GM10266 (cell line): ENCODE data around the gene COL24A1.
"Not testable (repeated sequence)": the region's sequence is repeated elsewhere in the genome, so short reads cannot be mapped to it uniquely, and the experiment has no call there.

Experiments
- DNase-seq: peaks from one replicate; pipeline ENCODE4 v3.0.0; 2012; ENCODE audit errors: extremely low spot score
- CTCF ChIP-seq: IDR thresholded peaks from 2 replicates; pipeline ENCODE4 v1.5.1; 2012; ENCODE audit warnings: mild to moderate bottlenecking, low read depth; ENCODE audit not compliant: control insufficient read depth, insufficient read depth; ENCODE audit errors: missing control alignments

COL24A1 gene

GRCh38 chr1:86138746-86139145 lies 17.8 kb downstream of the COL24A1 start:
- no peak for TF ChIP-seq CTCF

GRCh38 chr1:86137436-86137835 lies 19.1 kb downstream of the COL24A1 start:
- no peak for TF ChIP-seq CTCF
- no peak for DNase-seq

More at GRCh38 chr1:86138746-86139145, 17.8 kb downstream of the COL24A1 start:
- no peak for DNase-seq

- no peak for DNase-seq
- TF ChIP-seq CTCF, result no peak
Observed at GRCh38 chr1:86119214-86119764, 37.3 kb downstream of the COL24A1 start.

GRCh38 chr1:86114816-86115400 lies 41.7 kb downstream of the COL24A1 start:
- DNase-seq, result no peak
- no peak for TF ChIP-seq CTCF

- no peak for DNase-seq
- no peak for TF ChIP-seq CTCF
Observed at GRCh38 chr1:86114236-86114635, 42.3 kb downstream of the COL24A1 start.

GRCh38 chr1:86111590-86111989 lies 45.0 kb downstream of the COL24A1 start:
- DNase-seq, result not testable (repeated sequence)

- no peak for TF ChIP-seq CTCF
- no peak for DNase-seq
Observed at GRCh38 chr1:86110451-86111129, 46.0 kb downstream of the COL24A1 start.
